OCI-LY3 (cell line): ENCODE results near the gene HECTD4.

Experiments used
- H2AFZ ChIP-seq: fragments of 200-600, 300-600 bp; shearing (Covaris generic); 2 replicates; pipeline ENCODE4 v1.6.0; 2014; ENCODE audit warnings: antibody characterized with exemption, low read depth, low read length
- H3K27ac ChIP-seq: fragments of 200-600, 300-600 bp; sonication (generic); 2 replicates; pipeline ENCODE4 v1.5.1; 2014; ENCODE audit warnings: mild to moderate bottlenecking, low read length, moderate library complexity, mixed read lengths
- H3K27me3 ChIP-seq: fragments of 200-600, 300-600 bp; sonication (generic); 2 replicates; pipeline ENCODE4 v1.6.1; 2014; ENCODE audit warnings: low read depth, low read length, mixed read lengths
- H3K36me3 ChIP-seq: fragments of 200-600, 300-600 bp; sonication (generic); replicated peaks from 2 replicates; pipeline ENCODE3; 2014; ENCODE audit warnings: low read depth, low read length, mixed read lengths
- H3K4me1 ChIP-seq: fragments of 300-600, 200-600 bp; sonication (generic); 2 replicates; pipeline ENCODE4 v1.6.1; 2014; ENCODE audit warnings: low read length, mixed read lengths
- H3K4me2 ChIP-seq: fragments of 200-600, 300-600 bp; sonication (generic); 2 replicates; pipeline ENCODE4 v1.6.1; 2014; ENCODE audit warnings: low read length, mixed read lengths
- H3K4me3 ChIP-seq: fragments of 300-600, 200-600 bp; sonication (generic); 2 replicates; pipeline ENCODE4 v1.5.1; 2014; ENCODE audit warnings: antibody characterized with exemption, mild to moderate bottlenecking, low read length, moderate library complexity
- H3K79me2 ChIP-seq: fragments of 300-600, 200-600 bp; shearing (Covaris generic); 2 replicates; pipeline ENCODE4 v1.6.1; 2014; ENCODE audit warnings: mild to moderate bottlenecking, low read length, mixed read lengths
- H3K9ac ChIP-seq: fragments of 300-600, 200-600 bp; shearing (Covaris generic); 2 replicates; pipeline ENCODE4 v1.6.0; 2014; ENCODE audit warnings: mild to moderate bottlenecking, low read length, moderate library complexity
- H3K9me3 ChIP-seq: fragments of 200-600, 300-600 bp; shearing (Covaris generic); 2 replicates; pipeline ENCODE4 v1.6.1; 2014; ENCODE audit warnings: low read length, mixed read lengths; ENCODE audit not compliant: insufficient read depth
- H4K20me1 ChIP-seq: fragments of 200-600, 300-600 bp; sonication (generic); 2 replicates; pipeline ENCODE4 v1.6.1; 2016; ENCODE audit warnings: low read length, mixed read lengths; ENCODE audit not compliant: insufficient read depth
- CTCF ChIP-seq: fragments of 200-600, 300-600 bp; sonication (generic); IDR thresholded peaks from 2 replicates; pipeline ENCODE4 v1.5.1; 2014; ENCODE audit warnings: antibody characterized with exemption, low read length, low read depth
- EZH2phosphoT487 ChIP-seq: fragments of 200-600 bp; shearing (Covaris generic); IDR thresholded peaks from 2 replicates; pipeline ENCODE4 v1.6.1; 2018; ENCODE audit warnings: antibody characterized with exemption, mixed run types, low read depth

The HECTD4 gene

GRCh38 chr12:112370199-112370598 lies 12.0 kb downstream of the HECTD4 start:
- H3K36me3 ChIP-seq = peaks cover 3% of the 10 kb centered on the region
- H3K27ac ChIP-seq = no peak overlapping the region
- H3K9ac ChIP-seq = no peak overlapping the region
- H4K20me1 ChIP-seq = peaks cover 13% of the 10 kb centered on the region
- no peak overlapping the region for H3K4me2 ChIP-seq
- no peaks in the 10 kb centered on the region for H3K27me3 ChIP-seq
- H3K9me3 ChIP-seq = no peaks in the 10 kb centered on the region
- TF ChIP-seq CTCF (no peak), EZH2phosphoT487 (no peak)
- H3K4me1 ChIP-seq = peaks cover 5% of the 10 kb centered on the region; the same call in 1 of the 2 replicates
- no peak overlapping the region for H2AFZ ChIP-seq
- H3K79me2 ChIP-seq = peaks cover 47% of the 10 kb centered on the region
- H3K4me3 ChIP-seq = no peak overlapping the region

- Histone ChIP-seq H4K20me1 (peaks cover 11% of the 10 kb centered on the region), H3K4me1 (peaks cover 5% of the 10 kb centered on the region; the same call in 1 of the 2 replicates), H3K79me2 (peaks cover 37% of the 10 kb centered on the region), H3K9ac (no peak overlapping the region), H3K27me3 (no peaks in the 10 kb centered on the region), H3K4me2 (no peak overlapping the region), H3K4me3 (no peak overlapping the region), H2AFZ (no peak overlapping the region), H3K9me3 (no peaks in the 10 kb centered on the region), H3K36me3 (no peaks in the 10 kb centered on the region), H3K27ac (no peak overlapping the region)
- TF ChIP-seq CTCF (no peak), EZH2phosphoT487 (no peak)
Observed at GRCh38 chr12:112368856-112369255, 13.4 kb downstream of the HECTD4 start.

- no peak overlapping the region for H3K27ac ChIP-seq
- peaks cover 11% of the 10 kb centered on the region for H4K20me1 ChIP-seq
- H3K4me1 ChIP-seq = peaks cover 5% of the 10 kb centered on the region; the same call in 1 of the 2 replicates
- H3K36me3 ChIP-seq = no peaks in the 10 kb centered on the region
- no peak overlapping the region for H3K4me3 ChIP-seq
- no peaks in the 10 kb centered on the region for H3K27me3 ChIP-seq
- no peak overlapping the region for H3K4me2 ChIP-seq
- TF ChIP-seq CTCF (no peak), EZH2phosphoT487 (no peak)
- no peak overlapping the region for H3K9ac ChIP-seq
- H2AFZ ChIP-seq = no peak overlapping the region
- H3K9me3 ChIP-seq = no peaks in the 10 kb centered on the region
- H3K79me2 ChIP-seq = peaks cover 32% of the 10 kb centered on the region
Observed at GRCh38 chr12:112367965-112368364, 14.3 kb downstream of the HECTD4 start.

- H2AFZ ChIP-seq = no peak overlapping the region
- no peak overlapping the region for H3K9ac ChIP-seq
- peaks cover 7% of the 10 kb centered on the region; the same call in 1 of the 2 replicates for H3K79me2 ChIP-seq
- H3K4me3 ChIP-seq = no peak overlapping the region
- H3K4me1 ChIP-seq = no peaks in the 10 kb centered on the region
- H3K27me3 ChIP-seq = no peaks in the 10 kb centered on the region
- no peaks in the 10 kb centered on the region for H3K9me3 ChIP-seq
- no peak overlapping the region for H3K27ac ChIP-seq
- TF ChIP-seq CTCF (no peak), EZH2phosphoT487 (no peak)
- H3K4me2 ChIP-seq = no peak overlapping the region
- H3K36me3 ChIP-seq = no peaks in the 10 kb centered on the region
- H4K20me1 ChIP-seq = peaks cover 16% of the 10 kb centered on the region
Observed at GRCh38 chr12:112362310-112362709, 19.9 kb downstream of the HECTD4 start.
